GM21576 (cell line): ENCODE data around the gene CDK11A.
A peak's percentile ranks its signal among the peaks of the same experiment; 100 is the strongest.

Experiments used
- ATAC-seq: cut with Tn5 transposase; IDR thresholded peaks from one replicate; pipeline ENCODE4 v1.9.1; 2021; ENCODE audit warnings: mild to moderate bottlenecking, moderate library complexity; ENCODE audit not compliant: unreplicated experiment

CDK11A gene

GRCh38 chr1:1724035-1724864 lies at the start of gene CDK11A:
TSS of gene CDK11A (minus strand) at chr1:1724357. CDS start at chr1:1722818, 1,539 bp downstream.
- ATAC-seq, result peak; percentile 89

GRCh38 chr1:1773874-1774273 lies 49.7 kb upstream of the CDK11A start:
- ATAC-seq, result no peak

- ATAC-seq, result no peak
These were observed 46.9 kb upstream of the CDK11A start for GRCh38 chr1:1771096-1771495.

GRCh38 chr1:1770102-1770501 lies 45.9 kb upstream of the CDK11A start:
- ATAC-seq, result no peak

- ATAC-seq, result no peak
These were observed 44.3 kb upstream of the CDK11A start for GRCh38 chr1:1768249-1768992.

GRCh38 chr1:1764876-1765470 lies 40.8 kb upstream of the CDK11A start:
- no peak for ATAC-seq

- ATAC-seq, result no peak
These were observed 39.8 kb upstream of the CDK11A start for GRCh38 chr1:1763657-1764621.

- no peak for ATAC-seq
These were observed 37.6 kb upstream of the CDK11A start for GRCh38 chr1:1761504-1762376.

GRCh38 chr1:1760715-1761114 lies 36.6 kb upstream of the CDK11A start:
- no peak for ATAC-seq

- no peak for ATAC-seq
These were observed 36.1 kb upstream of the CDK11A start for GRCh38 chr1:1760345-1760650.

- no peak for ATAC-seq
These were observed 35.5 kb upstream of the CDK11A start for GRCh38 chr1:1759456-1760344.

GRCh38 chr1:1758692-1759455 lies 34.7 kb upstream of the CDK11A start:
- ATAC-seq, result no peak

GRCh38 chr1:1758059-1758621 lies 34.0 kb upstream of the CDK11A start:
- ATAC-seq, result no peak

GRCh38 chr1:1757422-1758058 lies 33.4 kb upstream of the CDK11A start:
- no peak for ATAC-seq

- no peak for ATAC-seq
These were observed 32.7 kb upstream of the CDK11A start for GRCh38 chr1:1756661-1757421.

GRCh38 chr1:1755852-1756251 lies 31.7 kb upstream of the CDK11A start:
- ATAC-seq, result no peak

GRCh38 chr1:1755426-1755825 lies 31.3 kb upstream of the CDK11A start:
- no peak for ATAC-seq
